Esophagus mucosa (tissue), 1 donor: ENCODE data around the gene RTN4R. TPM values are rescaled to one million over a fixed set of nuclear protein-coding genes. Genes with fewer than 3 reads are reported as not detected.
"Not testable (repeated sequence)": the region's sequence is repeated elsewhere in the genome, so short reads cannot be mapped to it uniquely, and the experiment has no call there.

Experiments
- ATAC-seq: fragments of 200-7000 bp; cut with Tn5 transposase; one replicate; pipeline ENCODE4 v1.9.1; 2020
- total RNA-seq: library from RNA; stranded (reverse); gene quantifications from one replicate; pipeline ENCODE4 v1.2.4, GENCODE V29; 2023
- donor health status: DM: yes; HTN: yes; CAD: no.

RTN4R gene
- 3.9 TPM for total RNA-seq

DNA sequence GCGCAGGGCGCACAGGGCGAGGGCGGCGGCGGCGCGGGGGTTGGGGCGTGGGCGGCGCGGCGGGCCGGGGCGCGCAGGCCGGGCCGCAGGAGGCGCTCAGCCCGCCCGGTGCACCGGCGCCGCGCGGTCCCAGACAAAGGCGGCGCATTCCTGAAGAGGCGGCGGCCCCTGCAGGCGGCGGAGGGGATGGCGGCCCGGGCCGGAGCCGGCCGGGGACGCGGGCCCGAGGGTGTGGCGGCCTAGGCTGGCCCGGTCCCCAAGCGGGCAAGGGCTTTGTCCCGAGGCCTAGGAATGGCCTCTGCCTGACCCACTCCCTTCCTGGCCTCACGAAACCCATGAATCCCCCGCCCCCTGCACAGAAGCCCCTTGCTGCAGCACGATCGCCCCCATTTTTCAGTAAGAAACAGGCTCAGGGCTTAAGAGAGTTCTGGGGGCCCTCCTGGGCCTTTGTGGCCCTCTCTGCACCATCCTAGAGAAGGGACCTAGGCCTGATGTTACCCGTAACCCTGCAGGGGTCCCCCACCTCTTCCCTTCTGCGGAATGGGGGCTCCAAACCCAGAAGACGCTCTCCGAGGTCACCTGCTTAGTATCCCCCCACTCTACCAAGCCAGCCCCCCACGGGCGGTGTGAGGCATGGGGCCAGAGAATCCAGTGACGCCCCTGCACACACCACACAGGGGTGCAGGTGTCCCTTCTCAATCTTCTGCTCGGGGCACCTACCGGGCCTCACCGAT, at the start of gene RTN4R:
RTN4R (minus strand) TSS at position 40 of the 734 bp plus-strand sequence. CDS start 226 bp downstream, outside the sequence.
- ATAC-seq = peak; percentile 69

DNA sequence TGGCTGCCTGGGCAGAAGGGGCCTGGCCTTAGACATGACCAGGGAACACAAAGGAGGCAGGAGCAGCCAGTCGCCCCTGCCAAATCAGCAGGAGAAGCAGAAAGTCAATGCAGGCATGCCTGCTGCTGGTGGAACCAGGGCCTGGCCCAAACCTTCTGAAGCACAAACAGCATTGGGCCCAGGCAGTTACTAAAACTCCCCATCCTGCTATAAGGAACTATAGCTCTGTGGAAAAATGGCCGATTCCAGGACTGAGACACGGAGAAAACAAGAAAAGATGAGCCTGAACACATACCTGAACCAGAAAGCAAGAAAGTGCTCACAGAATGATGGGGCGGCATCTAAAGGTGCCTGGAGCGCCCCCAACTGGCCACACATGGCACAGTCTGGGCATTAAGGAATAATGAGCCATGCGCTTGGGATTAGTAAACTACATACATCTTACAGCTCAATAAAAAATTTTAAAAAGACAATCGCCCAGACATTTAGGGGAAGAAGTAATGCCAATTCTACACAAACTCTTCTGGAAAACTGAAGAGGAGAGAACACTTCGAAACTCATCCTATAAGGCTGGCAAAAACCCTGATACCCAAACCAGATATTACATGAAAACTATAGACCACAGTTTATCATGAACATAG, 49.4 kb upstream of the RTN4R start:
- not testable (repeated sequence) for ATAC-seq

GRCh38 chr22:20316844-20317401, 48.8 kb upstream of the RTN4R start:
- no peak for ATAC-seq

- ATAC-seq = no peak
Observed at GRCh38 chr22:20316217-20316843, 48.2 kb upstream of the RTN4R start.

GRCh38 chr22:20315337-20316216, 47.5 kb upstream of the RTN4R start:
- ATAC-seq = no peak

GRCh38 chr22:20314741-20315336, 46.7 kb upstream of the RTN4R start:
- ATAC-seq = not testable (repeated sequence)

DNA sequence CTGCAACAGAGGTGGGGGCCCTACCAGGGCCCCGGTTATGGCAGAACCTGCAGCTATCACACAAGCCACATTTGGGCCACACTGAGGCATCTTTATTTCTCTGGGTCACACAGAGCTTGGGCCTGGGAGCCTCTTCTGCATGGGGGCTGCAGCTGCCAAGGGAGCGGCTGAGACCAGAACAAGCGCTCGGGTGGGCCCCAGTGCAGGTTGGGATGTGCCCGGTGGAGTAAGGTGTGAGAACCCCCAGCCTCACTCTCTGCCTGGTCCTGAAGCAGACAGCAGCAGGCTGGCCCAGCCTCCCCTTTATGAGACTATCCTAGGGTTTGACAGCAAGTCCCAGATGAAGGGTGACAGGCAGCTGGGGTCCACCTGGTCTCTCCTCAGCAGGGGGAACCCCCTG, 46.1 kb upstream of the RTN4R start:
- not testable (repeated sequence) for ATAC-seq

- ATAC-seq = peak; percentile 6
Observed at GRCh38 chr22:20313306-20314077, 45.4 kb upstream of the RTN4R start.

GRCh38 chr22:20312396-20313191, 44.5 kb upstream of the RTN4R start:
- no peak for ATAC-seq

DNA sequence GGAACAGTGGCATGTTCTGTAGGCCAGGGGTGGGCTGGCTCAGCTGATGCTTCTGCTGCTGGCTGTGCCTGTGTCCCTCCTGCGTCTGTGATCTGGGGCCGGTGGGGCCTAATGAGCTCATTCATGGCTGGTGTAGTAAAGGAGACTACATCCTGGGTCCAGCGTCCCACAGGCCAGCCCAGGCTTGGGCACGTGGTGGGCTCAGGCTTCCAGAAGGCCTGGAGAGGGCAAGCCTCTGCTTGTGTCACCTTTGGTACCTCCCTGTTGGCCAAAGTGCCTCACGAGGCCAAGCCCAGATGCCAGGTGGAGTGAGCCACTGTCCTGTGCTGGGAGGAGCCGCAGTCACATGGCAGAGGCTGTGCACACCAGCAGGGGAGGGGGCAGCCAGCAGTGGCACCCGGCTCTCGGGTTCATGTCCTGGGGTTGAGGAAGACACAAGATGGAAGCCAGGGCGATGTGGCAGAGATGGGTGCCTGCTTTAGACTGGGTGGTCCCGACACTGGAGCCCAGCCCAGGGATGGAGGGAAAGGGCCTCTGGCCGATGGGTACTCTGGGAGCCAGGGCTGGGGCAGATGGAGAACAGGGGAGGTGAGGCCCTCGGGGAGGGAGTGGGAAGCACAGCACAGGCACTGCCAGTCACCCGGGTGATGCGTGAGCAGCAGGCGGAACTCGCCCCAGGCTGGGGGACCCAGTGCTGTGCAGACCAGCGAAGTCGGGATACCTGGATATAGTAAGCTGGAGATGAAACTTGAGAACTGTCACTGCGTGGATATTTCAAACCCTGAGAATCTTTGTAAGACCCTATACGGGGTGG, 43.3 kb upstream of the RTN4R start:
- ATAC-seq = not testable (repeated sequence)

- ATAC-seq = not testable (repeated sequence)
Observed at GRCh38 chr22:20310773-20311172, 42.7 kb upstream of the RTN4R start.

GRCh38 chr22:20310180-20310579, 42.1 kb upstream of the RTN4R start:
- ATAC-seq = not testable (repeated sequence)

- ATAC-seq = peak; percentile 77
Observed at GRCh38 chr22:20308806-20309650, 40.9 kb upstream of the RTN4R start.

- ATAC-seq = not testable (repeated sequence)
Observed at GRCh38 chr22:20307448-20308447, 39.6 kb upstream of the RTN4R start.

GRCh38 chr22:20306646-20307447, 38.7 kb upstream of the RTN4R start:
- not testable (repeated sequence) for ATAC-seq
